Measurements from ENCODE around the gene CNTNAP2.

The CNTNAP2 gene

DNA sequence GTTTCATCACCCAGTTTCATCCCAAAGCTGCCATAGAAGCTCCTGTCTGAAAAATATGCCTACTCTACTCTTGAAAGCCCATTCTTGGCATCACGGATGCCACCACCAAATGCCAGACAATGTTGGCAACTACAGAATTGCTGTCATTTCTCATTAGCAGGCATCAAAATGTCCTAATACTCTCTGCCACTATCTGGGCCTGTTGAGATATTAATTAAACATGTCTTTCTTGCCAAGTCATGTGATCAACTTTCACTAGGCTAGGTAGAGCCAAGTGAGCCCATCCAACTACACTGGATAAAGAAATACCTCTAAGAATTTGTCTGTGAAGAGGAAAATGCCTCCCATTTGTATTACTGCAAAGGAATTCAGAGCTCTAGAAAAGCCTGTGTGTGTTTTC, 1380.6 kb downstream of the CNTNAP2 start:
- DNase-seq (ENCODE audit: low read depth) = no peak

GRCh38 chr7:147498081-147498480, 1381.5 kb downstream of the CNTNAP2 start:
- no peak for DNase-seq (ENCODE audit: low read depth)

DNA sequence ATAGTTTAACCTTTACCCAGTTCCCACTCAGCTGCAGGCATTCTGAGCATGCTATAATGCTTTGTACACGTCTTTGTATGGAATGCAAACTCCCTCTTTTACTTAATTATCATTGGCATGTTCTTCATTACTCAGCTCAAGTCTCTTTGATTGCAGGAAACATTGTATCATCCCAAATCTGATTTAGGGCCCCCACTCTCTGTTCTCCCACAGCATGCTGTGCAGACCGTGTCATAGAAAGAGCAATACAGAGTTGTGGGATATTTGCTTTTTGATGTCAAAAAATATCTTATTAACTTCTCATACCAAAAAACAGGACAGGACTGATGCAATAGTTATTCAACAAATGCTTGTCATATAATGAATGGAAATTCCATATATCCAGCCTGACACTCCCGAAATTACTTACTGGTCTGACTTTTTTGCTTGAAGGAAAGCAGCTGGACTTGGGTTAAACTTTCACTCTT, 1392.5 kb downstream of the CNTNAP2 start:
- DNase-seq (ENCODE audit: low read depth) = no peak

DNA sequence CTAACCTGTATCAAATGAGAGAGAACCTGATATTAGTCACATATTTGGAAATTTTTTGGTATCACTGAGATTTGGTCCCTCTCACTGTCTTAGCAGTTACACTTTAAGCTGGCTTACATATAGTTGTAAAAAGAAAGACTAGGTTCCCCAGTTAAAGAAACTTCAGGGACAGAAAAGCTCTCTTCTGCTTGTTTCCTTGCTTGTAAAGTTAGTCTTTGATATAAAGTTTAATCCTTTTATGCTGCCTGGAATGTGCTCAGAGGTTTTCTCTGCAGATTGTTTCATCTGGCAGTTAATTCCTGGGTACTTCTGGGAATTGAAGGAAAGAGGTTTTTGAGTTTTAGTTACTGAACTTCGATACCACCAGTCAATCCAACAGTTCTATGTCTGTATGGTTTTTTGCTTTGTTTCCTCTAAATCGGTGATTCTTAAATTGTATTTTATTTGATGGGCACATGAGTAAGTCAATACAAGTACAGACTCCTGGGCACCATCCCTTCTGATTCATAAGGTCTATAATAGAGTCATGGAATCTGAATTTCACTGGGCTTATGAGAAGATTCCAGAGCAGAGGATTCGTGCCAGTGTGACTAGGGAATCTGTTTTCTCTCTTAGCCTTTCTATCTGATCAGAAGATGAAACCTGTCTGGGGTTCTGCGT, 1393.1 kb downstream of the CNTNAP2 start:
- no peak for DNase-seq (ENCODE audit: low read depth)

DNA sequence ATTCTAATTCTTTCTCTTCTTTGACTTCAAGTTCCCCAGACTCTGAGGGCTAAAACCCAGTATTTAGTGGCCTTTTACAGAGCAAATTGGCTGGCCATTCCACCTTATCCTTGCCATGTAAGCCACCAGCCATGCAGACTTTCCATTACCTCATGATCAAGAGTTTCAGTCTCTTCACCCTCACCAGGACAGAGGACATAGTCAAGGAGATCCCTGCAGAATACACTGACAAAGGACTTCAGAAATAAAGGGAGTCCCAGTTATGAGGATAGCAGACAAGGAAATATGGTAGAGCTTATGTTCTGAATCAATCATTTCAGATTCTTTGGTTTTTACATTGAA, 1393.6 kb downstream of the CNTNAP2 start:
- no peak for DNase-seq (ENCODE audit: low read depth)

- no peak for DNase-seq (ENCODE audit: low read depth)
Observed at GRCh38 chr7:147510923-147511322, 1394.3 kb downstream of the CNTNAP2 start.

- DNase-seq (ENCODE audit: low read depth) = no peak
Observed at GRCh38 chr7:147513451-147513850, 1396.8 kb downstream of the CNTNAP2 start.

- DNase-seq (ENCODE audit: low read depth) = no peak
Observed at GRCh38 chr7:147516391-147516790, 1399.8 kb downstream of the CNTNAP2 start.

DNA sequence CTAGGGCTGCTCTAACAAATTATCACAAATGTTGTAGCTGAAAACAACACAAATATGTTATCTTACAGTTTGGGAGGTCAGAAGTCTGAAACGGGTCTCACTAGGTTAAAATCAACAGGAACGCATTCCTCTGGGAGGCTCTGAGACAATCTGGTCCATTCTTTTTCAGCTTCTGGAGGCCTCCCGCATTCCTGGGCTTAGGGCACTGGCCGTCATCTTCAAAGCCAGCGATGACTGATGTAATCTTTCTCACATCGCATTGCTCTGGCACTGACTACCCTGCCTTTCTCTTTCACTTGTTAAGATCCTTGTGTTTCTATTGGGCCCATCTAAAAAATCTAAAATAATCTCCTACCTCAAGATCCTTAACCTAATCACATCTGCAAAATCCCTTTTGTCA, 1402.5 kb downstream of the CNTNAP2 start:
- DNase-seq (ENCODE audit: low read depth) = no peak

DNA sequence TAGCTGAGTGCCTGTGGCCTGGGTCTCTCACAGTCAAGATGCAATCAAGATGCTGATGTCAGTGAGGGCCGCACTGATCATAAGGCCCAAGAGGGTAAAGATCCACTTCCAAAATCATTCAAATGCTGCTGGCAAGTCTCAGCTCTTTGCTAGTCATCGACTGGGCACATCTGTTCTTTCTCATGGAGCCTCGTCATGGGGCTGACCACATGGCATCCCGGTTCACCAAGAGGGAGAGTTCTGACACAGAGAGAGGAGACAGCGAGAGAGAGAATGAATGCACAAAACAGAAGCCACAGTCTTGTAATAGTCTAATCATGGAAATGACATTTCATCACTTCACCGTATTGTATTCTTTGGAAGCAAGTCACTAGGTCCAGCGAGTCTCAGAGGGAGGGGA, 1406.5 kb downstream of the CNTNAP2 start:
- DNase-seq (ENCODE audit: low read depth) = no peak

- DNase-seq (ENCODE audit: low read depth) = no peak
Observed at GRCh38 chr7:147524726-147525250, 1408.2 kb downstream of the CNTNAP2 start.

DNA sequence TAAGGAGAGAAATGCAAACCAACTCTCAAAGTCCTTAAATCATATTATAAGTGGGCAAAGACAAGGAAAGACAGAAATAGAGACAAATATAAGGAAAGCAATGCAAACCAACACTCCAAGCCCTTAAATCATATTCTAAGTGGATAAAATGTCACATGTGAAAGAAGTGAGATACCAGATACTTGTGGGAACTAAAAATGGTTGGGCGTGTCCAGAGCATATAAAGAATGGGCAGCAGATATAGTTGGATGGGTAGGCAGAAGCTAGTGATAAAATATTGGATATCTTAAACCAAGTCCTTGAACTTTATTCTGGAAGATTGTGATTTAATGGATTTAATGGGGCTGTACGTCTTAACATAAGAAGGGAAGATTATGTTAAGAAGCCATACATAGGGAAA, 1408.7 kb downstream of the CNTNAP2 start:
- no peak for DNase-seq (ENCODE audit: low read depth)

DNA sequence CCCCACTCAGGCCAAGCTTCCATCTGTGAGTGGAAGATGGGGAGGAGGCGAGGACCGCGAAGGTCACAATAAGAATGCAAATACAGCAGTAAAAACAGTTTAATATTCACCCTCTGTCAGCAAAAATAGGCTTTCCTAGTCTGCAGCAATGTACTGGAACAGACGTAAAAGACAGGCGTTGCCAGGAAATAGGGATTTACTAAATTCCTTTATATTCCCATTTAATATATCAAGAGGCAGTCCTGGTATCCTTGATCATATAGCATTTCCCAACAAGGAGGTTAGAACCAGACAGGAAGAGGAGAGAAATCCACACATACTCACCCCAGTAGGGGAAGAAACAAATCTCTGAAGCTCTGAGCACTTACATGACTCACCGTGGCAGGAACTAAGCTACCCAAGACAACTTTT, 1419.1 kb downstream of the CNTNAP2 start:
- no peak for DNase-seq (ENCODE audit: low read depth)

DNA sequence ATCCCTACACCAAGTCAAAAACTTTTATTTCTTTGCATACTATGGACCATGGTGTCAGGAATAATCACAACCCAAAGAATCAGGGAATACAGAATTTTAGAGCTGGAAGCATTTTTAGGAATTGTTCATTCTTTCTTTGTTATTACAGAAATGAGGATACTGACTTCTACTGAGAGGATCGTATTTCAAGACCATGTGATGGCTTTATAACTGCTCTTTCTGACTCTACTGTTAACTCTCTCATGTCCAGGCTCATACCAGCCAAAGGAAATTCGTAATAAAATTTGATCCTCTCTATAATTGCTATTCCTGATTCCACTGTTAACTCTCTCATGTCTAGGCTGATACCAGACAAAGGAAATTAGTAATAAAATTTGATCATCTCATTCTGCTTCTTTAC, 1423.1 kb downstream of the CNTNAP2 start:
- DNase-seq (ENCODE audit: low read depth) = no peak

GRCh38 chr7:147540743-147541142, 1424.1 kb downstream of the CNTNAP2 start:
- no peak for DNase-seq (ENCODE audit: low read depth)

DNA sequence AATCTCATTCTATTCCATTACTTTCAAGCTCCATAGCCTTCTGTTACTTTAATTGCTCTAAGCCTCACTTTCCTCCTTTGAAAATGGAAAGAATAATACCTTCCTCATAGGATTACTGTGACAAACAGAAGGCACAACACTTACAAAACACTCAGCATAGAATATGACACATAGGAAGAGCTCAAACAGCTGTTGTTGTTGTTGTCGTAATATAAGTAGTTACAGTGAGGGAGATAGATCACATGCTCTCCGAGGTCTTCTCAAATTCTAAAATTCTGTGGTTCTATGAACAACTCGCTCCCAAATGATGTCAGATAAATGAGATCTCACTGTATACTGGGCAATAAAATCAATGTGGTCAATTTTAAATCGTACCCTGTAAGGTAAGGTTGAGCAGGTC, 1424.7 kb downstream of the CNTNAP2 start:
- DNase-seq (ENCODE audit: low read depth) = no peak

DNA sequence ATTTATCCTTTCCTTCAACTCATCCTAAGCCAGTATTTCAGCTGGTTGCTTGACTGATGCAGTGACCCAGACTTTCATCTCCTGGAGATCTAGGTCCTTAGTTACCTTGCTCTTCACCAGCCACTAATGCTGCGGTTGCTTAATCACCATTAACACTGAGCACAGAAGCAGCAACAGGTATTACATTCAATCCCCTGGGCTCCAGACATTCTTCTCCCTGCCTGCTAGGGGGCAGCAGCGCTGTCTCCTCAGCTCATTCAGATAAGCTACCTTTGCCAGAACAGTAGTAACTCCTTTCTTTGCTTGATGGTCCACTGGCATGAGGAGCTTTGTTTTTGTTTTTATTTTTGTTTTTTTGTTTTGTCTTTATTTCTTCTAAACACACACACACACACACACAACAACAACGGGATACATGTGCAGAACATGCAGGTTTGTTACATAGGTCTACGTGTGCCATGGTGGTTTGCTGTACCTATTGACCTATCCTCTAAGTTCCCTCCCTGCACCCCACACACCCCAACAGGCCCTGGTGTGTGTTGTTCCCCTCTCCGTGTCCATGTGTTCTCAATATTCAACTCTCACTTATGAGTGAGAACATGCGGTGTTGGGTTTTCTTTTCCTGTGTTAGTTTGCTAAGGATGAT, 1430.8 kb downstream of the CNTNAP2 start:
- DNase-seq (ENCODE audit: low read depth) = no peak

DNA sequence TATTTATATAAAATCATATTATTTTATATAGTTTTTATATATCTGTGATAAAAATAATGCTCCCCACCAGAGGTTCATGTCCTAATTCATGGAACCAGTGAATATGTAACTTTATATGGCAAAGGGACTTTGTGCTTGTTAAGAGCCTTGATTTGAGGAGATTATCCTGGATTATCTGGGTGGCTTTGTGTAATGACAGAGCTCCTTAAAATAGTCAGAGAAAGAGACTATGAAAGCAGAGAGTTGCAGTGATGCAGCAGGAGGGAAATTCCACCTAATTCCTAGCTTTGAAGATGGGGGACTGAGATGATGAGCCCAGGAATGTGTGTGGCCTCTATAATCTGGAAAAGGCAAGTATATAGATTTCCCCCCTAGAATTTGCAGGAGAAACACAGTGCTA, 1439.7 kb downstream of the CNTNAP2 start:
- DNase-seq (ENCODE audit: low read depth) = no peak

DNA sequence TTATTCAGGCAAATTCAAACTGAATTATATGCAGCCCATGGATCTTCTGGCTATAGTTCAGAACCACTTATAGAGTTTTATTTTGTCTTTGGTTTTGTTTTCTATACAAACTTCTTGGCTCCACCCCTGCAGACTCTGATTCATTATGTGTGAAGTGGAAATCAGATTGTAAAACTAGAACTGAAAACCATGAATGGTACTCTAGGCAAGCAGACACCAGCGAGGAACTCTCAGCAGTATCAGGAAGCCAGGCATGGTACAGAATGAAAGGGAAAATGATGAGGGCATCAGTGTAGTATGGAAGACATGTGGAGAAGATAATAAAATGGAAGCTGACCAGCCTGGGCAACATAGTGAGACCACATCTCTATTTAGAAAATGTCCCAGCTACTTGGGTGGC, 1447.1 kb downstream of the CNTNAP2 start:
- no peak for DNase-seq (ENCODE audit: low read depth)

- no peak for DNase-seq (ENCODE audit: low read depth)
Observed at GRCh38 chr7:147564786-147565476, 1448.3 kb downstream of the CNTNAP2 start.

DNA sequence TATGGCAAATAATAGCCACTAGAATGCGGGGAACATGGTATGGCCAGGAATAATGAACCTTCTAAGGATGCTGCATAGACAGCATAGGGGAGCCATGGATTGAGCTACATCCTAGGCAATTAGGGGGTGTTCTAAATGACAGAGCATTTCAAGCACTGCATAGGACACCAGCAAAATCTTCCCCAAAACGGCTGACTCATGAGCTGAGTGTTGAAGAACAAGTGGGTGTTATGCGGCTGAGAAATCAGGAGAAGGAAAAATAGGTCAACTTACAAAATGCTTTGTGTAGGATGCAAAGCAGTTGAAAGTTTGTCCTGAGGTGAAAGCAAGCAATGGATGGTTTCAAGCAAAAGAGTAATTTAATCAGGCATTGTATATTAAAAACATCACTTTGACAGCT, 1450.4 kb downstream of the CNTNAP2 start:
- DNase-seq (ENCODE audit: low read depth) = no peak

- no peak for DNase-seq (ENCODE audit: low read depth)
Observed at GRCh38 chr7:147569116-147569913, 1452.7 kb downstream of the CNTNAP2 start.
